H1 (cell line): ENCODE measurements around the gene CROCC2. TPM values are rescaled to one million over a fixed set of nuclear protein-coding genes. Genes with fewer than 3 reads are reported as not detected.
A peak's percentile ranks its signal among the peaks of the same experiment; 100 is the strongest.

Source experiments
- CTCF ChIA-PET: fragments of 300-600 bp; sonication (Branson Sonifier 250); formaldehyde crosslinking; loops from one replicate; lab custom pipeline; 2021; ENCODE audit not compliant: partially characterized antibody; lab: Charles Lee
- POLR2A ChIA-PET: fragments of 300-600 bp; sonication (Branson Sonifier 250); formaldehyde crosslinking; loops from one replicate; lab custom pipeline; 2021; ENCODE audit warnings: inconsistent platforms; ENCODE audit not compliant: partially characterized antibody; lab: Charles Lee
- DNase-seq, 2 experiments: peaks; one replicate each; pipeline versions ENCODE4 v3.0.0 to v3.0.0-alpha.2; 2010 to 2022; ENCODE audit warnings: low spot score in 2 of 2, low read depth in 1 of 2, mixed read lengths in 1 of 2
- FAIRE-seq: peaks from 2 replicates; lab custom pipeline; 2011; peaks lifted over from hg19 to GRCh38; lab: Jason Lieb, UNC
- H2AFZ ChIP-seq: 2 replicates; pipeline ENCODE4 v1.8.1; 2012; ENCODE audit warnings: low read length, inconsistent platforms
- H2AK5ac ChIP-seq: 2 replicates; pipeline ENCODE4 v1.6.1; 2013; ENCODE audit warnings: low read depth, low read length
- H2BK120ac ChIP-seq: replicated peaks from 2 replicates; pipeline ENCODE3; 2013; ENCODE audit warnings: low read depth, low read length, inconsistent platforms
- H2BK12ac ChIP-seq: 2 replicates; pipeline ENCODE4 v1.6.1; 2013; ENCODE audit warnings: low read depth, low read length
- H2BK15ac ChIP-seq: 2 replicates; pipeline ENCODE4 v1.6.1; 2013; ENCODE audit warnings: low read length
- H2BK20ac ChIP-seq: 2 replicates; pipeline ENCODE4 v1.6.1; 2013; ENCODE audit warnings: low read length
- H2BK5ac ChIP-seq: 2 replicates; pipeline ENCODE4 v1.6.1; 2013; ENCODE audit warnings: low read depth, low read length
- H3K14ac ChIP-seq: 2 replicates; pipeline ENCODE4 v1.6.1; 2013; ENCODE audit warnings: inconsistent platforms; ENCODE audit not compliant: insufficient read length
- H3K18ac ChIP-seq: 2 replicates; pipeline ENCODE4 v1.6.1; 2013; ENCODE audit warnings: low read length; ENCODE audit errors: extremely low read depth
- H3K23ac ChIP-seq: 2 replicates; pipeline ENCODE4 v1.6.1; 2013; ENCODE audit warnings: inconsistent platforms; ENCODE audit not compliant: insufficient read length
- H3K23me2 ChIP-seq: 2 replicates; pipeline ENCODE4 v1.6.1; 2013; ENCODE audit warnings: low read depth, low read length
- H3K27ac ChIP-seq: 2 replicates; pipeline ENCODE4 v1.6.1; 2011; ENCODE audit warnings: low read depth, low read length, inconsistent platforms
- H3K27me3 ChIP-seq, 4 experiments: replicated peaks in 1 of 4; 1 replicate in 1 of 4; 2 replicates in 3 of 4; pipeline versions ENCODE4 v1.6.1 to v1.8.1; 2011 to 2013; ENCODE audit warnings: low read length in 3 of 4, mild to moderate bottlenecking in 3 of 4, inconsistent platforms in 2 of 4, mixed read lengths in 2 of 4, moderate library complexity in 1 of 4; ENCODE audit not compliant: control insufficient read depth in 3 of 4, insufficient read depth in 3 of 4; ENCODE audit errors: extremely low read depth in 1 of 4
- H3K36me3 ChIP-seq, 4 experiments: 2 replicates each; pipeline versions ENCODE4 v1.6.1 to v1.8.1; 2011 to 2013; ENCODE audit warnings: mild to moderate bottlenecking in 4 of 4, low read length in 3 of 4, moderate library complexity in 2 of 4, control low read depth in 1 of 4, inconsistent platforms in 1 of 4; ENCODE audit not compliant: insufficient read depth in 4 of 4, control insufficient read depth in 2 of 4
- H3K4ac ChIP-seq: replicated peaks from 2 replicates; pipeline ENCODE3; 2013; ENCODE audit warnings: low read length, low read depth, mixed read lengths, inconsistent platforms; ENCODE audit not compliant: insufficient read length
- H3K4me1 ChIP-seq, 4 experiments: replicated peaks in 1 of 4; 1 replicate in 1 of 4; 2 replicates in 3 of 4; pipeline versions ENCODE4 v1.6.1 to v1.8.1; 2011 to 2013; ENCODE audit warnings: low read length in 3 of 4, inconsistent platforms in 2 of 4, mixed read lengths in 1 of 4; ENCODE audit not compliant: insufficient read depth in 4 of 4, control insufficient read depth in 3 of 4
- H3K4me2 ChIP-seq, 2 experiments: 2 replicates each; pipeline versions ENCODE4 v1.6.1 to v1.8.1; 2011 to 2013; ENCODE audit warnings: low read depth in 2 of 2, low read length in 2 of 2, control low read depth in 1 of 2, inconsistent platforms in 1 of 2, mild to moderate bottlenecking in 1 of 2; ENCODE audit not compliant: insufficient read depth in 1 of 2
- H3K4me3 ChIP-seq, 4 experiments: fragments of 200-600, 300-600 bp in 1 of 4; sonication (generic), shearing (Covaris generic), sonication (Bioruptor Twin) in 1 of 4; 2 replicates each; pipeline versions ENCODE4 v1.5.1 to v1.8.1; 2011 to 2016; ENCODE audit warnings: low read length in 4 of 4, low read depth in 3 of 4, control low read depth in 2 of 4, inconsistent platforms in 2 of 4, mild to moderate bottlenecking in 2 of 4, mixed read lengths in 1 of 4, moderate library complexity in 1 of 4; ENCODE audit not compliant: insufficient read depth in 2 of 4; ENCODE audit errors: extremely low read depth in 1 of 4
- H3K56ac ChIP-seq: replicated peaks from 2 replicates; pipeline ENCODE3; 2013; ENCODE audit warnings: low read depth, mild to moderate bottlenecking, mixed read lengths, low read length, inconsistent platforms; ENCODE audit not compliant: insufficient read length
- H3K79me1 ChIP-seq: 2 replicates; pipeline ENCODE4 v1.6.1; 2013; ENCODE audit warnings: low read depth, low read length, control low read depth
- H3K79me2 ChIP-seq, 2 experiments: 2 replicates each; pipeline versions ENCODE4 v1.6.1 to v1.8.1; 2012 to 2013; ENCODE audit warnings: low read length in 2 of 2, mild to moderate bottlenecking in 2 of 2, inconsistent platforms in 1 of 2; ENCODE audit not compliant: insufficient read depth in 2 of 2, control insufficient read depth in 1 of 2
- H3K9ac ChIP-seq, 4 experiments: replicated peaks in 1 of 4; 1 replicate in 1 of 4; 2 replicates in 3 of 4; pipeline versions ENCODE4 v1.6.1 to v1.8.1; 2011 to 2013; ENCODE audit warnings: low read depth in 3 of 4, low read length in 3 of 4, control low read depth in 2 of 4, mild to moderate bottlenecking in 2 of 4, moderate library complexity in 2 of 4, inconsistent platforms in 1 of 4; ENCODE audit errors: extremely low read depth in 1 of 4
- H3K9me3 ChIP-seq, 2 experiments: 2 replicates each; pipeline versions ENCODE4 v1.6.1 to v1.8.1; 2012 to 2013; ENCODE audit warnings: mild to moderate bottlenecking in 2 of 2, moderate library complexity in 2 of 2, control low read depth in 1 of 2, inconsistent platforms in 1 of 2, low read depth in 1 of 2, low read length in 1 of 2, mixed read lengths in 1 of 2; ENCODE audit not compliant: insufficient read depth in 2 of 2
- H4K20me1 ChIP-seq, 2 experiments: replicated peaks in 1 of 2; 2 replicates each; pipeline versions ENCODE3 to v1.8.1; 2011 to 2013; ENCODE audit warnings: inconsistent platforms in 2 of 2, low read length in 2 of 2, mild to moderate bottlenecking in 1 of 2; ENCODE audit not compliant: insufficient read depth in 2 of 2, control insufficient read depth in 1 of 2
- H4K5ac ChIP-seq: 2 replicates; pipeline ENCODE4 v1.6.1; 2013; ENCODE audit warnings: low read length, low read depth, mixed read lengths, inconsistent platforms; ENCODE audit not compliant: insufficient read length
- H4K8ac ChIP-seq: 2 replicates; pipeline ENCODE4 v1.8.0; 2013; ENCODE audit warnings: mild to moderate bottlenecking, moderate library complexity, low read length, inconsistent platforms; ENCODE audit not compliant: insufficient read depth; ENCODE audit errors: extremely low read depth
- H4K91ac ChIP-seq: replicated peaks from 2 replicates; pipeline ENCODE3; 2013; ENCODE audit warnings: low read length, mixed read lengths, inconsistent platforms; ENCODE audit not compliant: insufficient read length
- ATF2 ChIP-seq: IDR thresholded peaks from 2 replicates; pipeline ENCODE4 v1.6.1; 2012; ENCODE audit warnings: low read length, inconsistent platforms
- CHD2 ChIP-seq: IDR thresholded peaks from 2 replicates; pipeline ENCODE4 v1.6.1; 2012; ENCODE audit warnings: low read length, improper control_type of control experiment
- E2F6 ChIP-seq: IDR thresholded peaks from 2 replicates; pipeline ENCODE4 v1.6.1; 2012; ENCODE audit warnings: inconsistent platforms
- GTF2F1 ChIP-seq: IDR thresholded peaks from 2 replicates; pipeline ENCODE4 v1.6.1; 2012; ENCODE audit warnings: low read depth, low read length, improper control_type of control experiment, borderline replicate concordance
- NRF1 ChIP-seq: IDR thresholded peaks from 2 replicates; pipeline ENCODE4 v1.6.1; 2011; ENCODE audit warnings: mild to moderate bottlenecking, low read depth, low read length, improper control_type of control experiment
- RAD21 ChIP-seq, 2 experiments: IDR thresholded peaks in 1 of 2; conservative IDR thresholded peaks in 1 of 2; 2 replicates each; pipeline ENCODE4 v1.6.1; 2011; ENCODE audit warnings: low read depth in 2 of 2, low read length in 2 of 2, improper control_type of control experiment in 1 of 2, inconsistent platforms in 1 of 2, mild to moderate bottlenecking in 1 of 2, moderate library complexity in 1 of 2
- WGBS, 2 experiments: shearing (Covaris generic) in 1 of 2; methylation state at CpG; one replicate each; pipeline versions ENCODE4 v1.1.6 to v1.1.7; 2013 to 2015; ENCODE audit warnings: low lambda C conversion rate in 2 of 2, mixed read lengths in 2 of 2, inconsistent platforms in 1 of 2, low coverage in 1 of 2, missing lambda C conversion rate in 1 of 2; ENCODE audit not compliant: insufficient replicate concordance in 2 of 2, insufficient coverage in 1 of 2, insufficient read length in 1 of 2; ENCODE audit errors: extremely low coverage in 1 of 2, missing lambda C conversion rate in 1 of 2; 5-methylcytosine and 5-hydroxymethylcytosine counted together
- polyA plus RNA-seq, 7 experiments: library from polyadenylated mRNA; depleted of rRNA in 3 of 7; stranded (reverse) in 5 of 7; unstranded in 2 of 7; fragments of >200 nt in 5 of 7; fragments of 200-250 nt in 2 of 7; gene quantifications; 1 replicate in 5 of 7; 2 replicates in 1 of 7; 4 replicates in 1 of 7; pipeline versions ENCODE4 v1.2.1 to v1.2.3, GENCODE V29; 2011 to 2013; ENCODE audit warnings: missing spikeins in 2 of 7, mixed read lengths in 2 of 7
- total RNA-seq: library from RNA; stranded (reverse); fragmentation: NEBNext Ultra II Directional; extraction: Animal tissue kit (Norgen Biotek cat#: 25700); gene quantifications from 2 replicates; pipeline ENCODE4 v1.2.1, GENCODE V29; 2021

CROCC2 gene
- total and polyA plus RNA-seq, 2 of the 8 experiments (the other 6 are each of a cell fraction or from before 2014, with no cell fraction given): not detected

- H2AK5ac ChIP-seq: peak overlapping the region; percentile 53; the same call in 1 of the 2 replicates
- no peak overlapping the region for H4K5ac ChIP-seq
- ChIA-PET CTCF (interaction anchor here (0.9 to 3.7 kb wide), 5 partner anchors 10 to 97 kb away, joined by 3 to 11 read pairs (median 3); partner anchors contain the start of gene SNED1), POLR2A (interaction anchor here (1.5 to 2.4 kb wide), 2 partner anchors 9 to 26 kb away, joined by 4 to 9 read pairs; no protein-coding TSS in a partner anchor)
- H2BK12ac ChIP-seq: peak overlapping the region; percentile 94; the same call in 1 of the 2 replicates
- no peak overlapping the region; a peak in 1 of 4 replicates for H3K4me2 ChIP-seq
- peaks cover 4 to 8% of the 10 kb centered on the region in 2 experiments; a peak in 3 of 4 replicates for H3K9me3 ChIP-seq
- no peaks in the 10 kb centered on the region for H3K79me2 ChIP-seq
- H2BK120ac ChIP-seq: no peak overlapping the region
- H3K4ac ChIP-seq: no peak overlapping the region
- no peaks in the 10 kb centered on the region for H3K27me3 ChIP-seq
- no peak overlapping the region for H3K27ac ChIP-seq
- H3K4me3 ChIP-seq: no peak overlapping the region
- peak overlapping the region; percentile 95; the same call in 1 of the 2 replicates for H2BK20ac ChIP-seq
- no peak overlapping the region for H4K8ac ChIP-seq
- peak overlapping the region; percentile 95; the same call in 1 of the 2 replicates for H2BK15ac ChIP-seq
- peak overlapping the region; percentile 48; the same call in 1 of the 2 replicates for H3K18ac ChIP-seq
- peaks cover 0 to 19% (median 15%) of the 10 kb centered on the region in 4 experiments; a peak in 6 of 7 replicates for H3K4me1 ChIP-seq
- no peaks in the 10 kb centered on the region for H3K79me1 ChIP-seq
- no peak overlapping the region for H2AFZ ChIP-seq
- H3K56ac ChIP-seq: no peak overlapping the region
- H4K20me1 ChIP-seq: no peaks in the 10 kb centered on the region
- H3K23ac ChIP-seq: no peak overlapping the region
- no peak for DNase-seq
- 84% methylated on average over 7 of the region's 7 CpGs; no CpG with 5 or more reads in 1 of the 2 experiments for WGBS, 2 experiments
- peak overlapping the region; percentile 71; the same call in 1 of the 2 replicates for H2BK5ac ChIP-seq
- peaks cover 2% of the 10 kb centered on the region; the same call in 1 of the 2 replicates for H3K23me2 ChIP-seq
- peak overlapping the region; percentile 30 for H4K91ac ChIP-seq
- no peak overlapping the region for H3K9ac ChIP-seq
- TF ChIP-seq E2F6: no peak
- TF ChIP-seq RAD21 (IDR thresholded peaks at IDR 0.05 in 1 of 2, conservative IDR thresholded peaks at IDR 0.05 in 1 of 2; ENCODE audit: low read depth in 2 of 2, low read length in 2 of 2): no peak
- no peak for TF ChIP-seq CHD2
- TF ChIP-seq ATF2: no peak
- TF ChIP-seq NRF1: no peak
- TF ChIP-seq GTF2F1: no peak
- H3K14ac ChIP-seq: no peak overlapping the region
- FAIRE-seq: no peak
- H3K36me3 ChIP-seq: no peaks in the 10 kb centered on the region
Observed at GRCh38 chr2:241008711-241009121, 102.6 kb downstream of the CROCC2 start.
